ENCODE data around the gene NFKBIZ.
A peak's percentile ranks its signal among the peaks of the same experiment; 100 is the strongest.
"Not testable (repeated sequence)": the region's sequence is repeated elsewhere in the genome, so short reads cannot be mapped to it uniquely, and the experiment has no call there.

Gene NFKBIZ

DNA sequence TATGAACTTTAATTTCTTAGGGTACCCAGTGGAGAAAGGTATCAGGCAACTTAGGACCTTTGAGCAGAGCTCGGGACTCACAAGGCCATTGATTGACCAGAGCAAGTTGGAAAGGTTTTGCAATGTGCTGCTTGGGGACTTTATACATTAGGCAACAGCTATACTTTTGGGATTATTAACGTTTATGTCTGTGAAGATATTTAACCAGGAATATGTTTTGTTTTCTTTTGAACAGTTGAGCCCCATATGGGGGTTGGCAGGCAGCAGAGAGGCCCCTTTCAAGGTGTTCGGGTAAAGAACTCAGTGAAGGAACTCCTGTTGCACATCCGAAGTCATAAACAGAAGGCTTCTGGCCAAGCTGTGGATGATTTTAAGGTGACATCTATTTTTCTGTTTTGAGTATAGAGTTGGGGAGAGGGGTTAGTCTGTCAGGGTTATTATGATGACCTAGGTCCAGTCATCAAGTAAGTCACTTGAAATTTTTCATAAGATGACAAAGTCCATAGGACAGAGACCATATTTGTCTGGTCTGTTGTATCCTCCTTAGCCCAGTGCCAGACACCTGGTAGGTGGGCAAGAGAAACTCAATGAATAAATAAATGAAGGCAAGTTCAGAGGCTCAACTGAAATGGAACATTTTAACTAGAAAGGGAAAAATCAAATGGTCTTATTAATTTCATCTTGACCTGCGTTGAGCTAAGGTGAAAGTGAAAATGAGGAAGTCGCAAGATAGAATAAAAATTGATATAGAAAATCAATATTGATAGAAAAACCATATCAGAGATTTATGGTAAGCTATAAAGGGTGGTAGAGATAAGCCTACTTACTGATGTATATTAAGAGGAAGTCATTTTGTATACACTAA lies 2.8 kb downstream of the NFKBIZ start:
- DNase-seq, result no peak

DNA sequence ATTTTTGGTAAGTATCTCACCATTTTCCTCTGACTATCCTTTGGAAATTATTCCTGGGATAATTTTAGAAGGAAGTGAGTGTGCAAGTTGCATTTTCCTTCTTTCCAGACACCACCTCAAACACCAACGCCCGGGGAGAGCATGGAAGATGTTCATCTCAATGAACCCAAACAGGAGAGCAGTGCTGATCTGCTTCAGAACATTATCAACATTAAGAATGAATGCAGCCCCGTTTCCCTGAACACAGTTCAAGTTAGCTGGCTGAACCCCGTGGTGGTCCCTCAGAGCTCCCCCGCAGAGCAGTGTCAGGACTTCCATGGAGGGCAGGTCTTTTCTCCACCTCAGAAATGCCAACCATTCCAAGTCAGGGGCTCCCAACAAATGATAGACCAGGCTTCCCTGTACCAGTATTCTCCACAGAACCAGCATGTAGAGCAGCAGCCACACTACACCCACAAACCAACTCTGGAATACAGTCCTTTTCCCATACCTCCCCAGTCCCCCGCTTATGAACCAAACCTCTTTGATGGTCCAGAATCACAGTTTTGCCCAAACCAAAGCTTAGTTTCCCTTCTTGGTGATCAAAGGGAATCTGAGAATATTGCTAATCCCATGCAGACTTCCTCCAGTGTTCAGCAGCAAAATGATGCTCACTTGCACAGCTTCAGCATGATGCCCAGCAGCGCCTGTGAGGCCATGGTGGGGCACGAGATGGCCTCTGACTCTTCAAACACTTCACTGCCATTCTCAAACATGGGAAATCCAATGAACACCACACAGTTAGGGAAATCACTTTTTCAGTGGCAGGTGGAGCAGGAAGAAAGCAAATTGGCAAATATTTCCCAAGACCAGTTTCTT lies 3.9 kb downstream of the NFKBIZ start:
- DNase-seq, result no peak

DNA sequence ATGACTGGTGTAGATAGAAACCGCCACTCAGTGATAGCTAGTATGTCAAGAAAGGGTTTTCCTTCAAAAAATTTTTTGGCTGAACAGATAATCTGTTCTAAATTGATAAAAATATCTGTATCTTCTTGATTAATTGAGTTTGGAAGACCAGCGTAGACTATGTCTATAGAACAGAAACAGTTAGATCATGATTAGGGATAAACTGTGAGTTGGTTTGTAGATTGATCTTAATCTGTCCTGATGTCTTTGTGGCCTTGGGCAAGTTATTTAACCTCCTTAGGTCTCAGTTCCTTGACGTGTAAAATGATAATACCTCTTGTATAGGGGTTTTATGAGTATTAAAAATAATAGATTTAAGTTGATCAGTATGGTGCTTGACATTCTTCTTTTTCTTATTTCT lies 4.7 kb downstream of the NFKBIZ start:
- DNase-seq, result no peak

DNA sequence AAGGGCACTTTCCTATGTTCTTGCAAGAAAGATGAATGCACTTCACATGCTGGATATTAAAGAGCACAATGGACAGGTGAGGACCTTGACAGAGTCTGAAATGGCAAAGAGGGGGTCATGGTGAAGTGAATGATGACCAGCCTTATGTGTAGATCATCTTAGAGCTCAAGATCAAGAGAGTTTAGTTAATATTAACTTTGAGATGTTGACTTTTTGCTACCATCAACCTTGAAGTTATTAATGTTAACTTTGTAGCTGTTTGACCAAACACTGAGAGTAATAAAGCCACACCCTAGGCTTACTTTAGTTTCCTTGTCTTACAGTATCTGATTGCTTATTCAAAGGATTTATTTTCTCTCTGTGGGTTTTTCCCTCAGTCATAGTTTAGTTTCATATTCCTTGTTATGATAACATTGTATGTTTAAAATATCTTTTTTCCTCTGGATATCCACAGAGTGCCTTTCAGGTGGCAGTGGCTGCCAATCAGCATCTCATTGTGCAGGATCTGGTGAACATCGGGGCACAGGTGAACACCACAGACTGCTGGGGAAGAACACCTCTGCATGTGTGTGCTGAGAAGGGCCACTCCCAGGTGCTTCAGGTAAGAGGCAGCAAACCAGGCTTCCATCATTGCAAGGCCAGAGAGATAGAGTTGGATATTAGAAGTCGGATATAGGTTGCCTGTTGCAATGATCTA lies 5.4 kb downstream of the NFKBIZ start:
- no peak for DNase-seq

GRCh38 chr3:101857301-101857741 lies 8.0 kb downstream of the NFKBIZ start:
- no peak for DNase-seq

- DNase-seq, result no peak
These were observed 9.2 kb downstream of the NFKBIZ start for GRCh38 chr3:101858464-101859030.

GRCh38 chr3:101859882-101860448 lies 10.7 kb downstream of the NFKBIZ start:
- DNase-seq, result no peak

GRCh38 chr3:101861212-101861788 lies 12.0 kb downstream of the NFKBIZ start:
- DNase-seq, result no peak

GRCh38 chr3:101861789-101862415 lies 12.6 kb downstream of the NFKBIZ start:
- no peak for DNase-seq

- DNase-seq, result no peak
These were observed 13.3 kb downstream of the NFKBIZ start for GRCh38 chr3:101862416-101863165.

GRCh38 chr3:101864926-101865325 lies 15.6 kb downstream of the NFKBIZ start:
- DNase-seq, result not testable (repeated sequence)

DNA sequence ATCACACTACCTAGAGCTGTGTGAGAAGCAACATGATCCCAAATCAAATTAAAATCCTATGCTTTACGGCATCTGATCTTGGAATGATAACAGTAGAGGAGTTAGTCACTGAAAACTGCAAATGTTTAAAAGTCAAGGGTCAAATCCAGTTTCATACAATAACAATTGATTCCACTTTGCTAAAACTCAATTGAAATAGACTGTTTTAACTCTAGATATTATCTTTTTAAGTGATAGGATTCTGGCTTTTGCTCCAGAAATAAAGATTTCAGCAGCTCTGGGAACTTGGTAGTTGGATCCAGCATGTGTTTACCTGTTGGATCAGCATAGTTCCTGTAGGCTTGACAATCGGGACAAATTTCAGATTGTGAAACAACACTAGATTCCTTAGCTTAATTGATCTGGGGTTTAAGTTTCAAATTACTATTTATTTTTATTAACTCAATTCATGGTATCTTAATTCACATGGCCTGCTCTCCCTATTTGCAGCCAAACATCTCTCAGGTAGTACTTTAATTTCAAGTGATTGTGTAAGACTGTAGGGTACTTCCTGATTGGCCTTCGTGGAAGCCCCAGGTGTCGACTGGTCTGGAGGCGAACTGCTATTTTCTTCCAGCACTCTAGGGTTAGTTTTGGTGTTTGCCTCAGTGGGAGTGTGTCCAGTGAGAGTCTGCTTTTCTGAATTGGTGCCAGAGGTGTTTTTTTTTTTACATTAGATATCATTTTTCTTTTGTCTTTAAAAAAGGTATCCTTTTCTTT lies 16.6 kb downstream of the NFKBIZ start:
- DNase-seq, result no peak

GRCh38 chr3:101867511-101867910 lies 18.2 kb downstream of the NFKBIZ start:
- no peak for DNase-seq

GRCh38 chr3:101867996-101868395 lies 18.7 kb downstream of the NFKBIZ start:
- DNase-seq, result no peak

DNA sequence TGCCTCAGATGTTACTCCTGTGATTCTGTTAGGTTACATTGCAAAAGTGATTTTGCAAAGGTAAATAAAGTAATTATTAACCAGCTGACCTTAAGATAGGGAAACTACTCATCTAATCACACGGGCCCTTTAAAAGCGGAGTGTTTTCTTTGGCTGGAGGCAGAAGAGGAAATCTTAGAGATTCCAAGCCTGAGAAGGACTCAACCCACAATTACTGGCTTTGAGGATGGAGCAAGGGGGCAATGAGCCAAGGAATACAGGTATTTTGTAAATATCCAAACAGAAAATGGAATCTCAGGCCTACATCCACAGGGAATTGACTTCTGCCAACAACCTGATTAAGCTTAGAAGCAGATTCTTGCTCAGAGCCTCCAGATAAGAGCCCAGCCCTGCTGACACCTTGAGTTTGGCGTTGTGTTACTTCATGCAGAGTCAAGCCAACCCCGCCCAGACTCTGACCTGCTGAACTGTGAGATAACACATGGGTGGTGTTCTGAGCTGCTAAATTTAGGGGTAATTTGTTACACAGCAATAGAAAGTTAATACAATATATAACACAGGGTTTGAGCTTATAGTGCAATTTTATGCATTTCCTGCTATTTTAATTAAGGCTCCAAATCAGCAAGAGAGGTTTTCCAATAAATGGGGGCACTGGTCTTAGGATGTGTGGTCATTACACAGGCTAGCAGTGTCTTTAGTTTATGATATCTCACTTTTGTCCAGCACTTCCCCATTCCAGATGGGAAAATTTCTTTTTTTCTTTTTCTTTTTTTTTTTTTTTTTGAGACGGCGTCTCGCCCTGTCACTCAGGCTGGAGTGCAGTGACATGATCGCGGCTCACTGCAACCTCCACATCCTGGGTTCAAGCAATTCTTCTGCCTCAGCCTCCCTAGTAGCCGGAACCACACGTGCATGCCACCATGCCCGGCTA lies 19.5 kb downstream of the NFKBIZ start:
- no peak for DNase-seq

DNA sequence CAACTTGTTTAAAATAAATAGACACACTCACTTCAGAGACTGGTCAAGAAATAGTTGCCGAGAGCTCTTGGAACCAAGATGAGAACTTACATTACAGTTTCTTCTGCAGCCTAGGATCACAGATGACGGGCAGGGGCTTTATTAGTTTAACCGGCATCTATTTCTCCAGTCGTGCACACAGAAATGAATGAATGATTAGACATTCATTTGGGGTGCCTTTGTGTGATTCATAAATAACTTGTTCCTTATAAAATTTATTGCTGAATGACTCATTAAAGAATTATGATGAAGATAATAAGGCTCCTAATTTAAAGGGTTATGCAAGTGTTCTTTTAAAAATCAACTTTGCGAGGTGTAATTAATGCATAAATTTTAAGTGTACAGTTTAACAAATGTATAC lies 20.8 kb downstream of the NFKBIZ start:
- no peak for DNase-seq

GRCh38 chr3:101873619-101874018 lies 24.3 kb downstream of the NFKBIZ start:
- no peak for DNase-seq

- DNase-seq, result no peak
These were observed 26.8 kb downstream of the NFKBIZ start for GRCh38 chr3:101876142-101876541.

DNA sequence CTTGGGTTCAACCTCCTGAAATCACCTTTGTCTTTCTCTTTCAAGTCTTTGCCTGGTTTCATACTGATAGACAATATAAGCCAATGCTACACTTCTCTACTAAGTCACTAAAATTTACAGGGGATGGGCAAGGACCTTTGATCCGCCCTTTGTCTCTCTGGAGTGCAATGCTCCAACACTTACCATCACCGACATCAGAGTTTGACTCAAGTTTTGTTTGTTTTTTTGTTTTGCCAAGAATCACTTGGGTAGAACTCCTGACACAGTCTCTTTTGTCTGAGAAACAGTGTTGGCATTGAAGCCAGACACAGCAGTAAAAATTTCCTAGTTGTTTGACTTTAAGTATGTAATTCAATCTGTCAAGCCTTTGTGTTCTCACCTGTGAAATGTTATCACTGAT lies 29.3 kb downstream of the NFKBIZ start:
- DNase-seq, result peak; percentile 12

Data from NCI-H345 (cell line).